Panc1 (cell line): Measurements from ENCODE around the gene POLDIP3. TPM values are rescaled to one million over a fixed set of nuclear protein-coding genes. Genes with fewer than 3 reads are reported as not detected.

Source experiments
- ATAC-seq: fragments of 200-7000 bp; cut with Tn5 transposase; 2 replicates; pipeline ENCODE4 v1.9.1; 2020; ENCODE audit warnings: mild to moderate bottlenecking, moderate library complexity
- BruUV-seq: library from RNA; stranded (reverse); fragments of 400-500 nt; replicated peaks from 2 replicates; lab custom pipeline; 2021; lab: Mats Ljungman, UMichigan
- CTCF ChIA-PET: fragments of 300-600 bp; sonication (Branson Sonifier 250); formaldehyde crosslinking; loops from one replicate; lab custom pipeline; 2022; ENCODE audit warnings: antibody characterized with exemption; lab: Charles Lee
- POLR2A ChIA-PET: fragments of 300-600 bp; sonication (Branson Sonifier 250); formaldehyde crosslinking; loops from one replicate; lab custom pipeline; 2022; ENCODE audit warnings: antibody characterized with exemption; lab: Charles Lee
- DNase-seq: peaks from one replicate; pipeline ENCODE4 v3.0.0-alpha.2; 2010; ENCODE audit warnings: low read depth, low spot score
- H3K27ac ChIP-seq: 2 replicates; pipeline ENCODE4 v1.5.1; 2011; ENCODE audit warnings: mild to moderate bottlenecking, low read length, inconsistent platforms
- H3K27me3 ChIP-seq: fragments of 200-500 bp; sonication (Bioruptor generic); 2 replicates; pipeline ENCODE4 v1.6.0; 2014; ENCODE audit warnings: low read length, inconsistent platforms; ENCODE audit not compliant: control insufficient read depth, insufficient read depth
- H3K36me3 ChIP-seq: fragments of 200-500 bp; sonication (Bioruptor generic); 2 replicates; pipeline ENCODE4 v1.5.1; 2014; ENCODE audit warnings: inconsistent platforms, mild to moderate bottlenecking, low read length, moderate library complexity; ENCODE audit not compliant: control insufficient read depth, insufficient read depth
- H3K4me1 ChIP-seq: 2 replicates; pipeline ENCODE4 v1.5.1; 2011; ENCODE audit warnings: inconsistent platforms, mild to moderate bottlenecking, low read length, moderate library complexity; ENCODE audit not compliant: control insufficient read depth, insufficient read depth
- H3K4me3 ChIP-seq, 2 experiments: 2 replicates each; pipeline ENCODE4 v1.5.1; 2011 to 2012; ENCODE audit warnings: low read depth in 2 of 2, low read length in 2 of 2, mild to moderate bottlenecking in 2 of 2, inconsistent platforms in 1 of 2, moderate library complexity in 1 of 2
- H3K9me3 ChIP-seq: fragments of 200-500 bp; sonication (Bioruptor generic); 2 replicates; pipeline ENCODE4 v1.5.1; 2014; ENCODE audit warnings: low read depth, mild to moderate bottlenecking, inconsistent platforms, low read length, moderate library complexity; ENCODE audit not compliant: control insufficient read depth, insufficient read depth
- CTCF ChIP-seq: fragments of 450-650 bp; IDR thresholded peaks from 2 replicates; pipeline ENCODE4 v1.5.1; 2017; ENCODE audit warnings: mild to moderate bottlenecking
- POLR2AphosphoS5 ChIP-seq: IDR thresholded peaks from 2 replicates; pipeline ENCODE4 v1.6.1; 2012; ENCODE audit warnings: mild to moderate bottlenecking, low read depth, low read length, moderate library complexity
- REST ChIP-seq, 2 experiments: IDR thresholded peaks; 2 replicates each; pipeline ENCODE4 v1.6.1; 2011 to 2012; ENCODE audit warnings: low read depth in 2 of 2, control low read depth in 1 of 2, low read length in 1 of 2, mild to moderate bottlenecking in 1 of 2, moderate library complexity in 1 of 2; ENCODE audit not compliant: insufficient read depth in 1 of 2
- SIN3A ChIP-seq: IDR thresholded peaks from 2 replicates; pipeline ENCODE4 v1.6.1; 2012; ENCODE audit warnings: low read depth, mild to moderate bottlenecking, low read length, moderate library complexity, borderline replicate concordance; ENCODE audit not compliant: insufficient read depth
- TCF7L2 ChIP-seq: IDR thresholded peaks from 2 replicates; pipeline ENCODE4 v1.6.1; 2011; ENCODE audit warnings: mild to moderate bottlenecking, low read depth, low read length, inconsistent platforms
- in situ Hi-C: cut with HindIII; loops from 2 replicates; pipeline ENCODE4 v1.10.0; 2016; ENCODE audit warnings: low sequenced_read_pairs, low pct_unique_long_range_greater_than_20kb
- intact Hi-C: fragments of 100-400 bp; cut with micrococcal nuclease; formaldehyde crosslinking; loops from one replicate; pipeline ENCODE4 v1.10.0; 2022; ENCODE audit not compliant: unreplicated experiment
- total RNA-seq: library from RNA; stranded (reverse); gene quantifications from one replicate; pipeline ENCODE4 v1.2.1, GENCODE V29; 2021; ENCODE audit not compliant: unreplicated experiment

The POLDIP3 gene
- total RNA-seq, 1 experiment from 2014 or later = 46.6 TPM

- ChIA-PET POLR2A (no interaction called here), CTCF (interaction anchor here (0.5 kb wide), 1 partner anchor 12 kb away, joined by 3 read pairs; no protein-coding TSS in a partner anchor)
- Histone ChIP-seq H3K4me3 (no peak overlapping the region), H3K27me3 (no peaks in the 10 kb centered on the region), H3K36me3 (no peaks in the 10 kb centered on the region), H3K4me1 (no peaks in the 10 kb centered on the region; the same call in 1 of the 2 replicates), H3K9me3 (no peaks in the 10 kb centered on the region), H3K27ac (no peak overlapping the region)
- intact Hi-C loops = no loop called here
- BruUV-seq = no TSS peak
- in situ Hi-C loops = no loop called here
- TF ChIP-seq CTCF = no peak
- no peak for TF ChIP-seq POLR2AphosphoS5
- TF ChIP-seq TCF7L2 = no peak
- TF ChIP-seq SIN3A = no peak
- no peak for TF ChIP-seq REST (IDR thresholded peaks at IDR 0.05; ENCODE audit: insufficient read depth in 1 of 2, low read depth in 2 of 2, low read length in 1 of 2)
- ATAC-seq (no peak), DNase-seq (no peak)
These were observed 39.9 kb upstream of the POLDIP3 start for GRCh38 chr22:42654436-42655073.

- no peak for ATAC-seq
- ChIA-PET CTCF (no interaction called here), POLR2A (no interaction called here)
- no TSS peak for BruUV-seq
- Histone ChIP-seq H3K4me1 (no peaks in the 10 kb centered on the region; the same call in 1 of the 2 replicates), H3K4me3 (no peak overlapping the region), H3K36me3 (no peaks in the 10 kb centered on the region; the same call in 1 of the 2 replicates), H3K27ac (no peak overlapping the region), H3K9me3 (no peaks in the 10 kb centered on the region), H3K27me3 (no peaks in the 10 kb centered on the region)
- no peak for DNase-seq
- intact Hi-C loops (no loop called here), in situ Hi-C loops (no loop called here)
- TF ChIP-seq POLR2AphosphoS5 (no peak), SIN3A (no peak), REST (IDR thresholded peaks at IDR 0.05; ENCODE audit: insufficient read depth in 1 of 2, low read depth in 2 of 2, low read length in 1 of 2) (no peak), CTCF (no peak), TCF7L2 (no peak)
These were observed 39.3 kb upstream of the POLDIP3 start for GRCh38 chr22:42653999-42654398.
